GM12891 (cell line): Measurements from ENCODE around the gene HSPA4.

Source experiments
- POLR2A ChIP-seq: IDR thresholded peaks from 2 replicates; pipeline ENCODE4 v1.6.1; 2011; ENCODE audit warnings: low read depth, low read length, control low read depth
- POLR2AphosphoS5 ChIP-seq: IDR thresholded peaks from 2 replicates; pipeline ENCODE4 v1.6.1; 2011; ENCODE audit warnings: low read depth, low read length, control low read depth
- SPI1 ChIP-seq: IDR thresholded peaks from 2 replicates; pipeline ENCODE4 v1.6.1; 2011; ENCODE audit warnings: low read depth, low read length, control low read depth
- TAF1 ChIP-seq: IDR thresholded peaks from 2 replicates; pipeline ENCODE4 v1.6.1; 2011; ENCODE audit warnings: low read depth, low read length, control low read depth

DNA sequence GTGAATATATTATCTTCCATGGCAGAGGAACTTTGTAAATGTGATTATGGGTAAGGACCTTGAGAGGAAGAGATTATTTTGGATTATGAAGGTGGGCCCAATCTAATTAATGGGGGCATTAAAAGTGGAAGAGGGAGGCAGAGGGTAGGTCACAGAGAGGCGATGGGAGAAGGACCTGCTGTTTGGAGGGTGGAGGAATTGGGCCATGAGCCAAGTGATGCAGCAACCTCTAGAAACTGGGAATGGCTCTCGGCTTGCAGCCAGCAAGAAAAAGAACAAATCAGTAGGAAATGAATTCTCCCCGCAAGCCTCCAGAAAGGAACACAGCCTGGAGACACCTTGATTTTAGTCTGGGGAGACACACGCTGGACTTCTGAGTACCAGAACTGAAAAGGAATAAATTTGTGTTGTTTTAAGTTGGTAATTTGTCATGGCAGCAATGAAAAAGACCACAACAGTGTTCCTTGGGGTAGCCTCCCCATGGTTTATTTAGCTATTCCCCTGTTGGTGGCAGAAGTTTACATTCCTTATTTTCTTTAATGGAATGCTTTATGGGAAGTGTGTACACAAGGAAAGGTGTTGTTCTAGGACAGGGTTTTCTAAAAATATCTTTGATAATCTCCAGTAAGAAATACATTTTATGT, 103.6 kb downstream of the HSPA4 start:
- TF ChIP-seq POLR2AphosphoS5: no peak
- TF ChIP-seq POLR2A: no peak
- TF ChIP-seq SPI1: no peak
- TF ChIP-seq TAF1: no peak
